ENCODE results near the gene SPN. TPM values are rescaled to one million over a fixed set of nuclear protein-coding genes. Genes with fewer than 3 reads are reported as not detected.
"Not testable (repeated sequence)": the region's sequence is repeated elsewhere in the genome, so short reads cannot be mapped to it uniquely, and the experiment has no call there.

Gene SPN
- total RNA-seq, 1 experiment from 2014 or later: not detected

- Histone ChIP-seq H3K4me3 (ENCODE audit: low read depth, low read length, poor library complexity, severe bottlenecking) (no peak overlapping the region), H3K27me3 (replicated peaks; ENCODE audit: insufficient read depth, low read depth, low read length, poor library complexity) (no peaks in the 10 kb centered on the region), H3K4me1 (ENCODE audit: insufficient read depth, low read length, poor library complexity, severe bottlenecking) (no peaks in the 10 kb centered on the region), H3K9me3 (ENCODE audit: low read depth, low read length, poor library complexity, severe bottlenecking) (no peaks in the 10 kb centered on the region), H3K36me3 (ENCODE audit: insufficient read depth, low read length, poor library complexity, severe bottlenecking) (no peaks in the 10 kb centered on the region), H3K27ac (ENCODE audit: low read depth, low read length, poor library complexity, severe bottlenecking) (no peak overlapping the region)
- no peak for DNase-seq (ENCODE audit: low spot score)
- intact Hi-C loops (cut with micrococcal nuclease; ENCODE audit: unreplicated experiment): no loop called here
- TF ChIP-seq, protein P1, sequence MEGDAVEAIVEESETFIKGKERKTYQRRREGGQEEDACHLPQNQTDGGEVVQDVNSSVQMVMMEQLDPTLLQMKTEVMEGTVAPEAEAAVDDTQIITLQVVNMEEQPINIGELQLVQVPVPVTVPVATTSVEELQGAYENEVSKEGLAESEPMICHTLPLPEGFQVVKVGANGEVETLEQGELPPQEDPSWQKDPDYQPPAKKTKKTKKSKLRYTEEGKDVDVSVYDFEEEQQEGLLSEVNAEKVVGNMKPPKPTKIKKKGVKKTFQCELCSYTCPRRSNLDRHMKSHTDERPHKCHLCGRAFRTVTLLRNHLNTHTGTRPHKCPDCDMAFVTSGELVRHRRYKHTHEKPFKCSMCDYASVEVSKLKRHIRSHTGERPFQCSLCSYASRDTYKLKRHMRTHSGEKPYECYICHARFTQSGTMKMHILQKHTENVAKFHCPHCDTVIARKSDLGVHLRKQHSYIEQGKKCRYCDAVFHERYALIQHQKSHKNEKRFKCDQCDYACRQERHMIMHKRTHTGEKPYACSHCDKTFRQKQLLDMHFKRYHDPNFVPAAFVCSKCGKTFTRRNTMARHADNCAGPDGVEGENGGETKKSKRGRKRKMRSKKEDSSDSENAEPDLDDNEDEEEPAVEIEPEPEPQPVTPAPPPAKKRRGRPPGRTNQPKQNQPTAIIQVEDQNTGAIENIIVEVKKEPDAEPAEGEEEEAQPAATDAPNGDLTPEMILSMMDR (conservative IDR thresholded peaks at IDR 0.05; ENCODE audit: low read depth, low read length): no peak
- no peak for TF ChIP-seq EZH2 (IDR thresholded peaks at IDR 0.05; ENCODE audit: borderline replicate concordance, low read depth, low read length, poor library complexity, severe bottlenecking)
- CTCF ChIA-PET: no interaction called here
- POLR2A ChIA-PET (ENCODE audit: low non-redundant PET): no interaction called here
- BruUV-seq (replicated peaks): no TSS peak
Observed at GRCh38 chr16:29665294-29666077, 2.4 kb downstream of the SPN start.

DNA sequence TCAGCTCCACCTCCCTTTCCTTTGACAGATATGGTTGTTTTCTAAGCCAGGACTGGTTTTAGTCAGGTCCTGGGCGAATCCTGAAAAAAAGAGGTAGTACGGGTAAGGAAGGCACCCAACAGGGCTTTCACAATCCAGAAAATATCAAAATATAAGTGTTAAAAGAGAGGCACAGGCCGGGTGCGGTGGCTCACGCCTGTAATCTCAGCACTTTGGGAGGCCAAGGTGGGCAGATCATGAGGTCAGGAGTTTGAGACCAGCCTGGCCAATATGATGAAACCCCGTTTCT, 4.2 kb downstream of the SPN start:
- H3K4me3 ChIP-seq (ENCODE audit: low read depth, low read length, poor library complexity, severe bottlenecking); H3K27ac ChIP-seq (ENCODE audit: low read depth, low read length, poor library complexity, severe bottlenecking); H3K9me3 ChIP-seq (ENCODE audit: low read depth, low read length, poor library complexity, severe bottlenecking); POLR2A ChIA-PET (ENCODE audit: low non-redundant PET); H3K27me3 ChIP-seq (replicated peaks; ENCODE audit: insufficient read depth, low read depth, low read length, poor library complexity); BruUV-seq (replicated peaks); DNase-seq (ENCODE audit: low spot score); CTCF ChIA-PET; H3K36me3 ChIP-seq (ENCODE audit: insufficient read depth, low read length, poor library complexity, severe bottlenecking); H3K4me1 ChIP-seq (ENCODE audit: insufficient read depth, low read length, poor library complexity, severe bottlenecking); intact Hi-C loops (cut with micrococcal nuclease; ENCODE audit: unreplicated experiment): not testable (repeated sequence)

DNA sequence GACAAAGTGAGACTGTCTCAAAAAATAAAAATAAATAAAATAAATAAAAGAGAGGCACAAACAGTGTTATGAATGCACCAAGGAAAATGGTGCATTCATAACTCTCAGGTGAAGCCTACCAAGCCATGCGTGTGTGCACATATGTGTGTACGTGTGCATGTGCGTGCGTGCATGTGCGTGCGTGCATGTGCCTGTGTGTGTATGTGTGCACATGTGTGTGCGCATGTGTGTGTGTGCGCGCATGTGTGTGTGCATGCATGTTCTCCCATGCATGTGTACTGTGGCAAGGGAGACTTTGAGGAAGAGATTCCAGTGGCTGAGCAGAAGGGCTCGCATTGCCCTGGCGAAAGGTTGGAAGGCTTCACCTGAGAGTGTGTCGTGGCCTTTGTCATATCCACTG, 4.7 kb downstream of the SPN start:
- no peak overlapping the region for H3K27ac ChIP-seq (ENCODE audit: low read depth, low read length, poor library complexity, severe bottlenecking)
- CTCF ChIA-PET: no interaction called here
- no peak for TF ChIP-seq EZH2 (IDR thresholded peaks at IDR 0.05; ENCODE audit: borderline replicate concordance, low read depth, low read length, poor library complexity, severe bottlenecking)
- TF ChIP-seq, protein P1 (conservative IDR thresholded peaks at IDR 0.05; ENCODE audit: low read depth, low read length): no peak
- no peaks in the 10 kb centered on the region for H3K36me3 ChIP-seq (ENCODE audit: insufficient read depth, low read length, poor library complexity, severe bottlenecking)
- BruUV-seq (replicated peaks): no TSS peak
- no peaks in the 10 kb centered on the region for H3K4me1 ChIP-seq (ENCODE audit: insufficient read depth, low read length, poor library complexity, severe bottlenecking)
- no peak for DNase-seq (ENCODE audit: low spot score)
- POLR2A ChIA-PET (ENCODE audit: low non-redundant PET): no interaction called here
- intact Hi-C loops (cut with micrococcal nuclease; ENCODE audit: unreplicated experiment): no loop called here
- H3K4me3 ChIP-seq (ENCODE audit: low read depth, low read length, poor library complexity, severe bottlenecking): no peak overlapping the region
- no peaks in the 10 kb centered on the region for H3K9me3 ChIP-seq (ENCODE audit: low read depth, low read length, poor library complexity, severe bottlenecking)
- H3K27me3 ChIP-seq (replicated peaks; ENCODE audit: insufficient read depth, low read depth, low read length, poor library complexity): no peaks in the 10 kb centered on the region

GRCh38 chr16:29668267-29668666, 5.2 kb downstream of the SPN start:
- TF ChIP-seq, protein P1 (conservative IDR thresholded peaks at IDR 0.05; ENCODE audit: low read depth, low read length): no peak
- TF ChIP-seq EZH2 (IDR thresholded peaks at IDR 0.05; ENCODE audit: borderline replicate concordance, low read depth, low read length, poor library complexity, severe bottlenecking): no peak
- BruUV-seq (replicated peaks): no TSS peak
- POLR2A ChIA-PET (ENCODE audit: low non-redundant PET): no interaction called here

More at GRCh38 chr16:29668267-29668666, 5.2 kb downstream of the SPN start:
- intact Hi-C loops (cut with micrococcal nuclease; ENCODE audit: unreplicated experiment): no loop called here
- H3K36me3 ChIP-seq (ENCODE audit: insufficient read depth, low read length, poor library complexity, severe bottlenecking): no peaks in the 10 kb centered on the region
- no peak overlapping the region for H3K4me3 ChIP-seq (ENCODE audit: low read depth, low read length, poor library complexity, severe bottlenecking)
- H3K4me1 ChIP-seq (ENCODE audit: insufficient read depth, low read length, poor library complexity, severe bottlenecking): no peaks in the 10 kb centered on the region
- no peak overlapping the region for H3K27ac ChIP-seq (ENCODE audit: low read depth, low read length, poor library complexity, severe bottlenecking)
- CTCF ChIA-PET: no interaction called here
- no peaks in the 10 kb centered on the region for H3K9me3 ChIP-seq (ENCODE audit: low read depth, low read length, poor library complexity, severe bottlenecking)
- no peak for DNase-seq (ENCODE audit: low spot score)
- H3K27me3 ChIP-seq (replicated peaks; ENCODE audit: insufficient read depth, low read depth, low read length, poor library complexity): no peaks in the 10 kb centered on the region

All from A673 (cell line).